Mammary epithelial cell (primary cell): ENCODE measurements around the gene PDK4.

Experiments used
- EZH2 ChIP-seq: IDR thresholded peaks from 2 replicates; pipeline ENCODE4 v1.6.1; 2012; ENCODE audit warnings: low read length, inconsistent platforms, borderline replicate concordance
- TF ChIP-seq, protein P1 (sequence below), 2 donors: IDR thresholded peaks in 1 of 2; conservative IDR thresholded peaks in 1 of 2; 2 replicates each; pipeline ENCODE4 v1.5.1; 2011 to 2012; ENCODE audit warnings: inconsistent platforms in 2 of 2, low read length in 2 of 2, mild to moderate bottlenecking in 2 of 2, control low read depth in 1 of 2, low read depth in 1 of 2; ENCODE audit not compliant: insufficient read depth in 1 of 2; ENCODE audit errors: extremely low read depth in 1 of 2

DNA sequence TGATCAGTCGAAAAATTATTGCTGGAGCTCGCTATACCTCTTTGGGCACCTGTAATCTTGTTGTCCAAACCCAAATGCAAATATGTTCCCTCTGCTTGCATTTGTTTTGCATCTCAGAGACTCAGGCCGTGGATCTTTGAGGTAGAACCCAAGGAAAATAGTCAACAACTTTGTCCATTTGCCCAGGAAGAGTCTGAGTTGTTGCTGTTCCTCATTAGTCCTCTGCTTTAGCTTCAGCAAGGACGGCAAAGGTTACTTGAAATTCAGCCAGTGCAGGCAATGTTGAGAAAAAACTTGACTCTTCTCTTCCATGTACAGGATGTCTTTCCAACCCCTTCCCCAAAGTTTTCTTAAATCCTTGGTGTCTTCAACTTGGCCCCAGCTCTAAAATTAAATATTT lies 45.8 kb downstream of the PDK4 start:
- TF ChIP-seq, protein P1, sequence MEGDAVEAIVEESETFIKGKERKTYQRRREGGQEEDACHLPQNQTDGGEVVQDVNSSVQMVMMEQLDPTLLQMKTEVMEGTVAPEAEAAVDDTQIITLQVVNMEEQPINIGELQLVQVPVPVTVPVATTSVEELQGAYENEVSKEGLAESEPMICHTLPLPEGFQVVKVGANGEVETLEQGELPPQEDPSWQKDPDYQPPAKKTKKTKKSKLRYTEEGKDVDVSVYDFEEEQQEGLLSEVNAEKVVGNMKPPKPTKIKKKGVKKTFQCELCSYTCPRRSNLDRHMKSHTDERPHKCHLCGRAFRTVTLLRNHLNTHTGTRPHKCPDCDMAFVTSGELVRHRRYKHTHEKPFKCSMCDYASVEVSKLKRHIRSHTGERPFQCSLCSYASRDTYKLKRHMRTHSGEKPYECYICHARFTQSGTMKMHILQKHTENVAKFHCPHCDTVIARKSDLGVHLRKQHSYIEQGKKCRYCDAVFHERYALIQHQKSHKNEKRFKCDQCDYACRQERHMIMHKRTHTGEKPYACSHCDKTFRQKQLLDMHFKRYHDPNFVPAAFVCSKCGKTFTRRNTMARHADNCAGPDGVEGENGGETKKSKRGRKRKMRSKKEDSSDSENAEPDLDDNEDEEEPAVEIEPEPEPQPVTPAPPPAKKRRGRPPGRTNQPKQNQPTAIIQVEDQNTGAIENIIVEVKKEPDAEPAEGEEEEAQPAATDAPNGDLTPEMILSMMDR (conservative IDR thresholded peaks at IDR 0.05 in 1 of 2, IDR thresholded peaks at IDR 0.05 in 1 of 2; ENCODE audit: extremely low read depth in 1 of 2, insufficient read depth in 1 of 2, low read depth in 1 of 2, low read length in 2 of 2), result no peak
- TF ChIP-seq EZH2, result no peak
